Type B pancreatic cell (in vitro differentiated cells): ENCODE data around the gene CEPT1. TPM values are rescaled to one million over a fixed set of nuclear protein-coding genes. Genes with fewer than 3 reads are reported as not detected.

Experiments
- DNase-seq: peaks from one replicate; pipeline ENCODE4 v3.0.0; 2021; ENCODE audit warnings: mixed read lengths; ENCODE audit not compliant: unreplicated experiment; ENCODE audit errors: extremely low spot score
- H3K27ac Mint-ChIP-seq: 2 replicates; pipeline ENCODE4 v1.8.0; 2021; ENCODE audit warnings: mild to moderate bottlenecking, mixed read lengths
- H3K27me3 Mint-ChIP-seq: 2 replicates; pipeline ENCODE4 v1.8.0; 2021; ENCODE audit warnings: mixed read lengths
- H3K36me3 Mint-ChIP-seq: 2 replicates; pipeline ENCODE4 v1.8.0; 2021; ENCODE audit warnings: mixed read lengths
- H3K4me1 Mint-ChIP-seq: one replicate; pipeline ENCODE4 v1.8.0; 2021; ENCODE audit warnings: mixed read lengths; ENCODE audit not compliant: unreplicated experiment
- H3K4me3 Mint-ChIP-seq: 2 replicates; pipeline ENCODE4 v1.8.0; 2021; ENCODE audit warnings: mild to moderate bottlenecking, mixed read lengths
- H3K9me3 Mint-ChIP-seq: 2 replicates; pipeline ENCODE4 v1.8.0; 2021; ENCODE audit warnings: mixed read lengths
- CTCF ChIP-seq: fragments of 200-600 bp; sonication (generic); conservative IDR thresholded peaks from 2 replicates; pipeline ENCODE4 v1.5.0; 2021; ENCODE audit warnings: antibody characterized with exemption, mild to moderate bottlenecking
- total RNA-seq: library from RNA; stranded (reverse); gene quantifications from 2 replicates; pipeline ENCODE4 v1.2.1, GENCODE V29; 2021; ENCODE audit warnings: low replicate concordance

CEPT1 gene
- total RNA-seq, 1 donor from 2014 or later = 41.0 TPM

- Mint-ChIP-seq H3K4me3 (no peak overlapping the region), H3K4me1 (peaks cover 11% of the 10 kb centered on the region), H3K36me3 (no peaks in the 10 kb centered on the region), H3K9me3 (peaks cover 5% of the 10 kb centered on the region), H3K27ac (no peak overlapping the region), H3K27me3 (peaks cover 5% of the 10 kb centered on the region)
- TF ChIP-seq CTCF = no peak
- no peak for DNase-seq
Measured at GRCh38 chr1:111209622-111210021, 69.6 kb downstream of the CEPT1 start.

DNA sequence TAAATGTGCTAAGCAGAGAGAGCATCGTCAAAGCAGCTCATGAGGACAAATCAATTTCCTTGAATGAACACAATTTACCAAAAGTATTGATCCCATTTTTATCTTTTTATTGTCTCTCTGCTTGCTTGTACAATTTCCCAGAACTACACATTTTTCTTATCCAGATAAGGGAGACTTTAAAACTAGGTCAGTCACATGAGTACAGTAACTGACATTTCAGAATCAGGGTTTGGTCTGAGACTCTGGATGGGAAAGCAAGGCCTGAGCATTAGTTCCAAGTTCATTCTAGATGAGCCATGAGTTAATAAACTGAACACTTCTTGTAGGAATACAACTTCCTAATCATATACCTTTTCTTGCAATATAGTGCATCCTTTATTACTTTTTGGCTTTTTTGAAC, 71.9 kb downstream of the CEPT1 start:
- peaks cover 3% of the 10 kb centered on the region for H3K36me3 Mint-ChIP-seq
- no peak overlapping the region for H3K4me3 Mint-ChIP-seq
- no peak for TF ChIP-seq CTCF
- peaks cover 5% of the 10 kb centered on the region for H3K9me3 Mint-ChIP-seq
- no peaks in the 10 kb centered on the region for H3K27me3 Mint-ChIP-seq
- no peak overlapping the region for H3K27ac Mint-ChIP-seq
- peaks cover 19% of the 10 kb centered on the region for H3K4me1 Mint-ChIP-seq
- DNase-seq = no peak

DNA sequence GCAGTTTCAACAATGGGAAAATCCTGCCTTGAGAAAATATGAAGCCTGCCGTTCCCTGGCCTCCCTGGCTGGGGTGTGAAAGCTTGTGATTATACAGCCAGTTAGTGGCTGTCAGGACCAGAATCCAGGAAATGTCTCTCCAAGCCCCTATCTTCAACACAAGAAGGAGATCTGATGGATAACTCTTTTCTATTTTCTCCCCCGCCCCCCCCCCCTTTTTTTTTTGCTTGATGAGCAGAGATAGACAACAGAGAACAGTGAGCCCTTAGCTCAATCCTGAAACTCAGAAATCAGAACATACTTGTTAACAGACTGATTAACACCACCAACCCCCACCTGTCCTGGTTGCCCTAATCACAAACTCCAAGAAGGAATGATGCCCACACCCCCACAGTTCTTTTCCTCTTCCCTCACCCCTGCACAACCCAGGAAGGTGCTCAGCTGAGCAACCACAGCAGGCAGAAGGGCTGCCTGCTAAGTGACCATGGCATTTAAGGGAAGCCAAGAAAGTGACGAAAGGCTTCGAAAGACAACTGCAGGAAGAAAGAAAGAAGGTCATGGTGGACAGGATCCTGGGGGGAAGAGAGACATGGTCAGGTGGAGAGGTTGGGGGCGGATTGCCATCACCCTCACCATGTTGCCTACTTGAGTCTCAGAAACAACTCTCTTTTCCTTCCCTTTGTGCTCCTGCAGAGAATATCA, 72.8 kb downstream of the CEPT1 start:
- peaks cover 4% of the 10 kb centered on the region for H3K36me3 Mint-ChIP-seq
- H3K4me3 Mint-ChIP-seq = no peak overlapping the region
- peaks cover 19% of the 10 kb centered on the region for H3K4me1 Mint-ChIP-seq
- DNase-seq = no peak
- H3K27ac Mint-ChIP-seq = peak overlapping the region; percentile 97
- no peak for TF ChIP-seq CTCF
- H3K9me3 Mint-ChIP-seq = peaks cover 5% of the 10 kb centered on the region
- no peaks in the 10 kb centered on the region for H3K27me3 Mint-ChIP-seq

- peak overlapping the region; percentile 97 for H3K27ac Mint-ChIP-seq
- peaks cover 5% of the 10 kb centered on the region for H3K9me3 Mint-ChIP-seq
- H3K4me3 Mint-ChIP-seq = peak overlapping the region; percentile 26
- peaks cover 19% of the 10 kb centered on the region for H3K4me1 Mint-ChIP-seq
- TF ChIP-seq CTCF = no peak
- no peaks in the 10 kb centered on the region for H3K27me3 Mint-ChIP-seq
- H3K36me3 Mint-ChIP-seq = peaks cover 4% of the 10 kb centered on the region
- no peak for DNase-seq
Measured at GRCh38 chr1:111213412-111213811, 73.4 kb downstream of the CEPT1 start.

- Mint-ChIP-seq H3K27ac (peak overlapping the region; percentile 97), H3K4me1 (peaks cover 20% of the 10 kb centered on the region), H3K36me3 (peaks cover 4% of the 10 kb centered on the region), H3K27me3 (no peaks in the 10 kb centered on the region), H3K4me3 (peak overlapping the region; percentile 22), H3K9me3 (peaks cover 5% of the 10 kb centered on the region)
- no peak for TF ChIP-seq CTCF
- no peak for DNase-seq
Measured at GRCh38 chr1:111214074-111214801, 74.2 kb downstream of the CEPT1 start.
